MCF 10A (cell line): ENCODE results near the gene SRSF12. TPM values are rescaled to one million over a fixed set of nuclear protein-coding genes. Genes with fewer than 3 reads are reported as not detected.

ENCODE experiments used
- BruUV-seq: library from RNA; stranded (reverse); fragments of 400-500 nt; replicated peaks from 2 replicates; lab custom pipeline; 2021; lab: Mats Ljungman, UMichigan
- CTCF ChIA-PET: fragments of 300-600 bp; sonication (Branson Sonifier 250); formaldehyde crosslinking; extraction: SDS; loops from one replicate; lab custom pipeline; 2021; ENCODE audit warnings: antibody characterized with exemption, inconsistent platforms; lab: Yijun Ruan, JAX
- POLR2A ChIA-PET: fragments of 300-600, 350-650 bp; sonication (Branson Sonifier 250); formaldehyde crosslinking; extraction: SDS; loops from one replicate; lab custom pipeline; 2020; ENCODE audit warnings: antibody characterized with exemption, inconsistent platforms; lab: Yijun Ruan, JAX
- DNase-seq: peaks from one replicate; pipeline ENCODE4 v3.0.0-alpha.2; 2018; ENCODE audit not compliant: unreplicated experiment
- H3K27ac Mint-ChIP-seq: one replicate; pipeline ENCODE4 v1.8.0; 2022; ENCODE audit warnings: mild to moderate bottlenecking, low read depth, mixed read lengths; ENCODE audit not compliant: unreplicated experiment
- H3K27me3 Mint-ChIP-seq: one replicate; pipeline ENCODE4 v1.8.0; 2022; ENCODE audit warnings: mixed read lengths; ENCODE audit not compliant: insufficient read depth, unreplicated experiment
- H3K36me3 Mint-ChIP-seq: one replicate; pipeline ENCODE4 v1.8.0; 2022; ENCODE audit warnings: mild to moderate bottlenecking, moderate library complexity, mixed read lengths; ENCODE audit not compliant: insufficient read depth, unreplicated experiment
- H3K4me1 Mint-ChIP-seq: one replicate; pipeline ENCODE4 v1.8.0; 2022; ENCODE audit warnings: mixed read lengths; ENCODE audit not compliant: insufficient read depth, unreplicated experiment
- H3K4me3 Mint-ChIP-seq: one replicate; pipeline ENCODE4 v1.8.0; 2022; ENCODE audit warnings: mild to moderate bottlenecking, moderate library complexity, mixed read lengths; ENCODE audit not compliant: unreplicated experiment
- H3K9me3 Mint-ChIP-seq: one replicate; pipeline ENCODE4 v1.8.0; 2022; ENCODE audit warnings: mixed read lengths; ENCODE audit not compliant: unreplicated experiment
- CTCF ChIP-seq: fragments of 200-600 bp; IDR thresholded peaks from one replicate; pipeline ENCODE4 v1.8.0; 2022; ENCODE audit warnings: antibody characterized with exemption, mild to moderate bottlenecking; ENCODE audit not compliant: unreplicated experiment
- intact Hi-C: fragments of 100-400 bp; cut with micrococcal nuclease; formaldehyde crosslinking; loops from 2 replicates; pipeline ENCODE4 v1.14.1; 2022
- total RNA-seq: library from RNA; stranded (reverse); gene quantifications from 2 replicates; pipeline ENCODE4 v1.2.3, GENCODE V29; 2022

SRSF12 gene
- total RNA-seq, 1 experiment from 2014 or later, result 1.2 TPM

GRCh38 chr6:89059227-89059626 lies 58.6 kb downstream of the SRSF12 start:
- ChIA-PET CTCF (interaction anchor here (0.6 kb wide), 1 partner anchor 72 kb away, joined by 3 read pairs; no protein-coding TSS in a partner anchor), POLR2A (interaction anchor here (0.6 to 2.5 kb wide), 6 partner anchors 9 to 615 kb away, joined by 3 to 15 read pairs (median 4); partner anchors contain the start of genes PM20D2 and PNRC1)
- TF ChIP-seq CTCF, result no peak
- Mint-ChIP-seq H3K27ac (no peak overlapping the region), H3K9me3 (no peaks in the 10 kb centered on the region), H3K36me3 (no peaks in the 10 kb centered on the region), H3K4me1 (no peaks in the 10 kb centered on the region), H3K4me3 (no peak overlapping the region), H3K27me3 (no peaks in the 10 kb centered on the region)
- intact Hi-C loops, result no loop called here
- no TSS peak for BruUV-seq
- no peak for DNase-seq

- no TSS peak for BruUV-seq
- Mint-ChIP-seq H3K36me3 (no peaks in the 10 kb centered on the region), H3K4me1 (peaks cover 5% of the 10 kb centered on the region), H3K9me3 (no peaks in the 10 kb centered on the region), H3K4me3 (no peak overlapping the region), H3K27me3 (no peaks in the 10 kb centered on the region), H3K27ac (no peak overlapping the region)
- no peak for DNase-seq
- intact Hi-C loops, result no loop called here
- TF ChIP-seq CTCF, result no peak
- ChIA-PET CTCF (no interaction called here), POLR2A (interaction anchor here (0.6 to 2.5 kb wide), 4 partner anchors 8 to 614 kb away, joined by 3 to 15 read pairs (median 5); partner anchors contain the start of gene PNRC1)
Observed at GRCh38 chr6:89058627-89059026, 59.2 kb downstream of the SRSF12 start.

GRCh38 chr6:89057759-89058158 lies 60.1 kb downstream of the SRSF12 start:
- DNase-seq, result no peak
- ChIA-PET CTCF (interaction anchor here (1.0 kb wide), 1 partner anchor 22 kb away, joined by 3 read pairs; no protein-coding TSS in a partner anchor), POLR2A (interaction anchor here (0.8 to 2.5 kb wide), 4 partner anchors 7 to 585 kb away, joined by 3 to 15 read pairs (median 4); partner anchors contain the start of gene PNRC1)
- Mint-ChIP-seq H3K27ac (no peak overlapping the region), H3K36me3 (no peaks in the 10 kb centered on the region), H3K4me3 (no peak overlapping the region), H3K27me3 (no peaks in the 10 kb centered on the region), H3K4me1 (peaks cover 5% of the 10 kb centered on the region), H3K9me3 (no peaks in the 10 kb centered on the region)
- TF ChIP-seq CTCF, result no peak
- intact Hi-C loops, result no loop called here
- no TSS peak for BruUV-seq

- Mint-ChIP-seq H3K36me3 (no peaks in the 10 kb centered on the region), H3K4me3 (no peak overlapping the region), H3K27ac (no peak overlapping the region), H3K4me1 (peaks cover 20% of the 10 kb centered on the region), H3K9me3 (no peaks in the 10 kb centered on the region), H3K27me3 (no peaks in the 10 kb centered on the region)
- no peak for DNase-seq
- intact Hi-C loops, result no loop called here
- ChIA-PET CTCF (interaction anchor here (0.6 kb wide), 1 partner anchor 318 kb away, joined by 4 read pairs; no protein-coding TSS in a partner anchor), POLR2A (interaction anchor here (9.2 kb wide), 1 partner anchor 28 kb away, joined by 177 read pairs; the partner anchor contains the start of gene PNRC1)
- no peak for TF ChIP-seq CTCF
- no TSS peak for BruUV-seq
Observed at GRCh38 chr6:89054208-89054607, 63.7 kb downstream of the SRSF12 start.
